Spleen (tissue), 7 donors: Measurements from ENCODE around the gene ARL6IP1.

Experiments used
- POLR2A ChIP-seq, 3 donors: fragments of 450-650 bp; IDR thresholded peaks; one replicate each; pipeline ENCODE4 v1.5.1; 2017; ENCODE audit warnings: antibody characterized with exemption in 3 of 3, mild to moderate bottlenecking in 1 of 3
- POLR2AphosphoS5 ChIP-seq, 3 donors: sonication (generic); formaldehyde crosslinking; IDR thresholded peaks; one replicate each; pipeline ENCODE4 v1.5.1; 2017; ENCODE audit warnings: antibody characterized with exemption in 3 of 3
- TF ChIP-seq, protein P1 (sequence below), 11 experiments: fragments of 200-600 bp in 7 of 11; fragments of 450-650 bp in 4 of 11; sonication (generic) in 4 of 11; IDR thresholded peaks in 8 of 11; conservative IDR thresholded peaks in 3 of 11; 1 replicate in 7 of 11; 2 replicates in 4 of 11; pipeline versions ENCODE4 v1.4.0 to v1.8.0; 2016 to 2021; ENCODE audit warnings: antibody characterized with exemption in 11 of 11, inconsistent platforms in 4 of 11, mild to moderate bottlenecking in 1 of 11
- donor health status: DM: no; HTN: no; CAD: no; lungs with moderate emphysema.
- donor health status: DM: no; HTN: no; CAD: no.
- donor health status: DM: no; HTN: no; CAD: no.

DNA sequence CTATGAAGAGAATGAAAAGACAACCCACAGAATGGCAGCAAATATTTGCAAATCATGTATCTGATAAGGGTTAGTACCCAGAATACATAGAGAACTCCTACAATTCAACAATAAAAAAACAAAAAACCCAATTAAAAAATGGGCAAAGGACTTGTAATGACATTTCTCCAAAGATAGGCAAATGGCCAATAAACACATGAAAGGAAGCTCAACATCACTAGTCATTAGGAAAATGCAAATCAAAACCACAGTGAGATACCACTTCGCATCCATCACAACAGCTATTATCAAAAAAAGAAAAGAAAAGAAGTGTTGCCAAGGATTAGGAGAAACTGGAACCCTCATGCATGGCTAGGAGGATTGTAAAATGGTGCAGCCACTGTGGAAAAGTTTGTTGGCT, 45.1 kb upstream of the ARL6IP1 start:
- TF ChIP-seq POLR2AphosphoS5 (IDR thresholded peaks at IDR 0.05), result no peak
- TF ChIP-seq, protein P1, sequence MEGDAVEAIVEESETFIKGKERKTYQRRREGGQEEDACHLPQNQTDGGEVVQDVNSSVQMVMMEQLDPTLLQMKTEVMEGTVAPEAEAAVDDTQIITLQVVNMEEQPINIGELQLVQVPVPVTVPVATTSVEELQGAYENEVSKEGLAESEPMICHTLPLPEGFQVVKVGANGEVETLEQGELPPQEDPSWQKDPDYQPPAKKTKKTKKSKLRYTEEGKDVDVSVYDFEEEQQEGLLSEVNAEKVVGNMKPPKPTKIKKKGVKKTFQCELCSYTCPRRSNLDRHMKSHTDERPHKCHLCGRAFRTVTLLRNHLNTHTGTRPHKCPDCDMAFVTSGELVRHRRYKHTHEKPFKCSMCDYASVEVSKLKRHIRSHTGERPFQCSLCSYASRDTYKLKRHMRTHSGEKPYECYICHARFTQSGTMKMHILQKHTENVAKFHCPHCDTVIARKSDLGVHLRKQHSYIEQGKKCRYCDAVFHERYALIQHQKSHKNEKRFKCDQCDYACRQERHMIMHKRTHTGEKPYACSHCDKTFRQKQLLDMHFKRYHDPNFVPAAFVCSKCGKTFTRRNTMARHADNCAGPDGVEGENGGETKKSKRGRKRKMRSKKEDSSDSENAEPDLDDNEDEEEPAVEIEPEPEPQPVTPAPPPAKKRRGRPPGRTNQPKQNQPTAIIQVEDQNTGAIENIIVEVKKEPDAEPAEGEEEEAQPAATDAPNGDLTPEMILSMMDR (IDR thresholded peaks at IDR 0.05 in 8 of 11, conservative IDR thresholded peaks at IDR 0.05 in 3 of 11), result no peak
- no peak for TF ChIP-seq POLR2A (IDR thresholded peaks at IDR 0.05)
